Peyer's patch (tissue), 4 donors: Measurements from ENCODE around the gene WRAP73. TPM values are rescaled to one million over a fixed set of nuclear protein-coding genes. Genes with fewer than 3 reads are reported as not detected.
A peak's percentile ranks its signal among the peaks of the same experiment; 100 is the strongest.

Experiments used
- DNase-seq, 3 donors: peaks; one replicate each; pipeline ENCODE4 v3.0.0-alpha.2; 2017 to 2019
- H3K27ac ChIP-seq, 4 donors: fragments of 200-600 bp; sonication (generic); one replicate each; pipeline ENCODE4 v1.5.1; 2016 to 2019
- H3K27me3 ChIP-seq, 2 donors: fragments of 200-600 bp; sonication (generic); one replicate each; pipeline ENCODE4 v1.5.1; 2019
- H3K36me3 ChIP-seq, 3 donors: fragments of 200-600 bp; sonication (generic); one replicate each; pipeline ENCODE4 v1.5.1; 2016 to 2019
- H3K4me1 ChIP-seq, 4 donors: fragments of 200-600 bp; sonication (generic); one replicate each; pipeline ENCODE4 v1.5.1; 2016 to 2019
- H3K4me3 ChIP-seq, 4 donors: fragments of 200-600 bp; sonication (generic); 1 replicate in 3 of 4; 2 replicates in 1 of 4; pipeline ENCODE4 v1.5.1; 2016 to 2019; ENCODE audit warnings: mild to moderate bottlenecking in 1 of 4
- H3K9me3 ChIP-seq, 4 donors: fragments of 200-600 bp; sonication (generic); one replicate each; pipeline ENCODE4 v1.5.1; 2016 to 2019; ENCODE audit warnings: mild to moderate bottlenecking in 1 of 4
- CTCF ChIP-seq, 6 experiments: fragments of 450-650 bp in 4 of 6; fragments of 200-600 bp in 2 of 6; sonication (generic) in 1 of 6; IDR thresholded peaks; one replicate each; pipeline ENCODE4 v1.5.1; 2017 to 2019; ENCODE audit warnings: antibody characterized with exemption in 6 of 6, mild to moderate bottlenecking in 3 of 6, moderate library complexity in 1 of 6
- POLR2A ChIP-seq, 2 donors: fragments of 450-650 bp; IDR thresholded peaks; one replicate each; pipeline ENCODE4 v1.5.1; 2017; ENCODE audit warnings: antibody characterized with exemption in 2 of 2, mild to moderate bottlenecking in 2 of 2, moderate library complexity in 2 of 2
- total RNA-seq, 4 donors: library from RNA; depleted of rRNA; stranded (reverse); fragments of >200 nt; gene quantifications; one replicate each; pipeline ENCODE4 v1.1.0, GENCODE V29; 2016

WRAP73 gene
- total RNA-seq, 4 donors from 2014 or later = 34.3 to 71.1 (median 49.4) TPM

- peak in 1 of 3 donors; percentile 40 for DNase-seq
- Histone ChIP-seq H3K36me3 (no peaks in the 10 kb centered on the region), H3K4me1 (peaks cover 0 to 15% (median 6%) of the 10 kb centered on the region in 4 donors), H3K4me3 (peak overlapping the region in 1 of 4 donors; percentile 22), H3K27me3 (no peaks in the 10 kb centered on the region), H3K9me3 (no peaks in the 10 kb centered on the region), H3K27ac (peak overlapping the region in 2 of 4 donors; percentile 9 to 44)
- TF ChIP-seq CTCF (IDR thresholded peaks at IDR 0.05) (no peak), POLR2A (IDR thresholded peaks at IDR 0.05) (no peak)
Measured at GRCh38 chr1:3672231-3672970, 22.5 kb upstream of the WRAP73 start.

GRCh38 chr1:3671371-3672180 lies 21.7 kb upstream of the WRAP73 start:
- Histone ChIP-seq H3K4me1 (peaks cover 0 to 20% (median 10%) of the 10 kb centered on the region in 4 donors), H3K9me3 (no peaks in the 10 kb centered on the region), H3K36me3 (no peaks in the 10 kb centered on the region), H3K4me3 (no peak overlapping the region), H3K27ac (no peak overlapping the region), H3K27me3 (no peaks in the 10 kb centered on the region)
- peak in 1 of 3 donors; percentile 48 for DNase-seq
- TF ChIP-seq POLR2A (IDR thresholded peaks at IDR 0.05) = no peak
- TF ChIP-seq CTCF (IDR thresholded peaks at IDR 0.05) = no peak

GRCh38 chr1:3670823-3671265 lies 20.9 kb upstream of the WRAP73 start:
- peaks cover 0 to 20% (median 11%) of the 10 kb centered on the region in 4 donors for H3K4me1 ChIP-seq
- H3K9me3 ChIP-seq = no peaks in the 10 kb centered on the region
- no peak for TF ChIP-seq CTCF (IDR thresholded peaks at IDR 0.05)
- TF ChIP-seq POLR2A (IDR thresholded peaks at IDR 0.05) = no peak
- no peak overlapping the region for H3K4me3 ChIP-seq
- no peak overlapping the region for H3K27ac ChIP-seq
- no peaks in the 10 kb centered on the region for H3K27me3 ChIP-seq
- no peaks in the 10 kb centered on the region for H3K36me3 ChIP-seq
- DNase-seq = peak in 1 of 3 donors; percentile 43

GRCh38 chr1:3669971-3670431 lies 20.1 kb upstream of the WRAP73 start:
- TF ChIP-seq CTCF (IDR thresholded peaks at IDR 0.05) (no peak), POLR2A (IDR thresholded peaks at IDR 0.05) (no peak)
- H3K4me1 ChIP-seq = peaks cover 0 to 20% (median 11%) of the 10 kb centered on the region in 4 donors
- H3K4me3 ChIP-seq = no peak overlapping the region
- peak in 2 of 3 donors; percentile 28 to 42 for DNase-seq
- H3K9me3 ChIP-seq = no peaks in the 10 kb centered on the region
- no peak overlapping the region for H3K27ac ChIP-seq
- no peaks in the 10 kb centered on the region for H3K27me3 ChIP-seq
- no peaks in the 10 kb centered on the region for H3K36me3 ChIP-seq

- no peak overlapping the region for H3K27ac ChIP-seq
- peak in 1 of 3 donors; percentile 37 for DNase-seq
- no peaks in the 10 kb centered on the region for H3K36me3 ChIP-seq
- no peak for TF ChIP-seq CTCF (IDR thresholded peaks at IDR 0.05)
- no peak for TF ChIP-seq POLR2A (IDR thresholded peaks at IDR 0.05)
- no peaks in the 10 kb centered on the region for H3K27me3 ChIP-seq
- H3K4me1 ChIP-seq = peaks cover 0 to 22% (median 11%) of the 10 kb centered on the region in 4 donors
- H3K4me3 ChIP-seq = no peak overlapping the region
- no peaks in the 10 kb centered on the region for H3K9me3 ChIP-seq
Measured at GRCh38 chr1:3669421-3669821, 19.5 kb upstream of the WRAP73 start.
